ENCODE data around the gene E2F6.

E2F6 gene

GRCh38 chr2:11509657-11510360, 43.8 kb upstream of the E2F6 start:
- DNase-seq (ENCODE audit: low read depth) = no peak
- H3K4me3 ChIP-seq (ENCODE audit: low read depth, low read length) = no peak overlapping the region
- in situ Hi-C loops (cut with HindIII; ENCODE audit: low sequenced_read_pairs) = no loop called here
- no peak for TF ChIP-seq CTCF (IDR thresholded peaks at IDR 0.05; ENCODE audit: low read depth, low read length, missing control alignments)

- DNase-seq (ENCODE audit: low read depth) = no peak
- in situ Hi-C loops (cut with HindIII; ENCODE audit: low sequenced_read_pairs) = no loop called here
- no peak overlapping the region for H3K4me3 ChIP-seq (ENCODE audit: low read depth, low read length)
- no peak for TF ChIP-seq CTCF (IDR thresholded peaks at IDR 0.05; ENCODE audit: low read depth, low read length, missing control alignments)
Measured at GRCh38 chr2:11508279-11508678, 42.3 kb upstream of the E2F6 start.

DNA sequence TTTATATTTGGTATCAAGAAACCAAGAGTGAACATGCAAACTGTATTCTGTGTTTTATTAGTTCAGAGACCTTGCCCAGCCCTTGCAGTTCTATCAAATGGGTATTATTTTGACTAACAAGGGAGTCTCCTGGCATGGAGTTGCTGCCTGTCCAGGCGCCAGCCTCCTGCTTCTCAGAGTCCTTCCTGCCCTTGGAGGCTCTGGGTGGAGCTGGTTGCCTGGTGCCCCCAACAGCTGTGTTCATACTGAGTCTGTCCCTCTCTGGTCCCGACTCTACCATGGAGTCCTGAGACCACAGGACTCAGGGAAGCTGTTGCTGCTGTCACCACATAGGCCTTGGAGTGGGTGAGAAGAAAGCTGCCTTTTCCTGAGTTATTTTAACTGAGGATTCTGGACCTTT, 41.6 kb upstream of the E2F6 start:
- in situ Hi-C loops (cut with HindIII; ENCODE audit: low sequenced_read_pairs) = no loop called here

DNA sequence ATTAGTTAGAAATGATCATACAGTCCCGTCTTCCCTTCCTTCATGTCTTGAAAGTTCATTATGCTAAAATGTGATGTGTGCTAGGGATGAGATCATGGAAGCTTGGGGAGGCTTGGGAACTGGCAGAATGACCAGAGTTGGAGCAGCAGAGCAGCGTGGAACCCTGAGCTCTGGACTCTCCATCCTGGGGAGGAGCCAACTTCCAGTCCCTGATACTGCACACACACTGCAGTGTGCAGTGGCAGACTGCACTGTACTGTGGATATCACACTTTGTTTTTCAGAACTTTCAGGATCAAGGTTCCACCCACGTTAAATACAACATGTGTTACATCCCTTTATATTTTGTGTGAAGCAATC, 40.6 kb upstream of the E2F6 start:
- no peak overlapping the region for H3K4me3 ChIP-seq (ENCODE audit: low read depth, low read length)
- in situ Hi-C loops (cut with HindIII; ENCODE audit: low sequenced_read_pairs) = no loop called here
- no peak for DNase-seq (ENCODE audit: low read depth)
- no peak for TF ChIP-seq CTCF (IDR thresholded peaks at IDR 0.05; ENCODE audit: low read depth, low read length, missing control alignments)

More for the DNA sequence above, 41.6 kb upstream of the E2F6 start:
- TF ChIP-seq CTCF (IDR thresholded peaks at IDR 0.05; ENCODE audit: low read depth, low read length, missing control alignments) = no peak
- H3K4me3 ChIP-seq (ENCODE audit: low read depth, low read length) = no peak overlapping the region
- DNase-seq (ENCODE audit: low read depth) = no peak

DNA sequence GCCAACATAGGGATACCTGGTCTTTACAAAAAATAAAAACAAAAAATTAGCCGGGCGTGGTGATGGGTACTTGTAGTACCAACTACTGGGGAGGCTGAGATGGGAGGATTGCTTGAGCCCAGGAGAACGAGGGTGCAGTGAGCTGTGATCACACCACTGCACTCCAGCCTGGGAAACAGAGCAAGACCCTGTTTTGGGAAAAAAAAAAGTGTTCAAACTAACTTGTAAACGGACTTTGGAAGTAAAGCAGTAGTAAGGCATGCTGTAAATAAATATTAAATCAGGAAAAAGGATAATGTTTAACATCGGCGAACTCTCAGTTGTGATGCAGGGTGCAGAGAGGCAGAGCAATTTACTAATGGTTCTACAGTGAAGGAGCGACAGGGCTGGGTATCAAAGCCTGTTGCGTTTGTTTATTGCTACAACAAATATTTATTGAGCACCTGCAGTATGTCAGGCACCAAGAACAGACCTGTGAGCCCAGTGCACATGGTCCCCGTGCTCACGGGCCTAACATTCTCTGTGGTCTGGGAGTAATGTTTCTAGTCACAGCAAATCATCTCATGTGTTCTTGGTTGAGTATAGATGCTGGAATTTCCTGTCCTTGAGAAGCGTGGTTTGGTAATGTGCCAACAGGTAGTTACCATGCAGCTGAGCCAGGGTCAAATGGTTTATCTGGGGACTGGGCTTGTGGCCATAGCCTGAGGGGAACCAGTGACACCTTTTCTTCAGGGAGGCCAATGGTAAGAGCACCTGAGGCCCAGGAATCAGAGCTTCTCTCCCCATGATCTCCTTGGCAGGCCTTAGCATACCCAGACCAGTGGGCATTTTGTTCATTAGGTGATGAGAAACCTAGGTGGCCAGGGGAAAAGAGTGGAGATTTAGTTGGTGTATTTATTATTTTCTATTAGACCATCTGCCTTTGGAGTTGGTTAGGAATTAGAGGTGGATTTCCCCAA, 40.0 kb upstream of the E2F6 start:
- TF ChIP-seq CTCF (IDR thresholded peaks at IDR 0.05; ENCODE audit: low read depth, low read length, missing control alignments) = no peak
- no peak for DNase-seq (ENCODE audit: low read depth)
- in situ Hi-C loops (cut with HindIII; ENCODE audit: low sequenced_read_pairs) = no loop called here
- no peak overlapping the region for H3K4me3 ChIP-seq (ENCODE audit: low read depth, low read length)

DNA sequence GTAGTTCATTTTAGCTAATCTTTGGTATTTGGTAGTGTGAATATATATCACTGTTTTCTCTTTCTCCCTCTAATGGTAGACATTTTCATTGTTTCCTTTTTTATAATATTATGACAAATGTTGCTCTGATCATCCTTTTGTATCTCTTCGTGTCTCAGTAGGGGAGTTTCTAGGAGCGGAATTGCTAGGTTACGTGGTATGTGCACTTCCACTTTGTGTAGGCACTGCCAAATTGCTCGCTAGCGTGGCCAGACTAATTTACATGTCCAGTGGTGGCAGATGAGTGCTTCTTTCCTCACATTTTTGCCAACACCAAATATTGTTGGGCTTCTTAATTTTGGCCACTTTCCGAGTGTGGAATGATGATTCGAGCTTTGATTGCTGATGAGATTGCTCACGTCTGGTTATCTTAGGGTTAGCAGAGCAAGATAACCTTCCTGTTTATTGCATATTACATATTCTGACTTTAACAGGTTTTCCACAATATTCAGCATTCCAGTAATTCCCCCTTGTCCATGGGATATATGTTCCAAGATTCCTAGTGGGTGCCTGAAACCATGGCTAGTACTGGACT, 37.5 kb upstream of the E2F6 start:
- in situ Hi-C loops (cut with HindIII; ENCODE audit: low sequenced_read_pairs) = no loop called here
- TF ChIP-seq CTCF (IDR thresholded peaks at IDR 0.05; ENCODE audit: low read depth, low read length, missing control alignments) = no peak

More for the DNA sequence above, 37.5 kb upstream of the E2F6 start:
- H3K4me3 ChIP-seq (ENCODE audit: low read depth, low read length) = no peak overlapping the region
- DNase-seq (ENCODE audit: low read depth) = no peak
